K562 (cell line): ENCODE results near the gene IL17REL. TPM values are rescaled to one million over a fixed set of nuclear protein-coding genes. Genes with fewer than 3 reads are reported as not detected.

Source experiments
- ATAC-seq: fragments of 200-7000 bp; cut with Tn5 transposase; 3 replicates; pipeline ENCODE4 v1.9.1; 2020; ENCODE audit warnings: moderate library complexity
- BruUV-seq: library from RNA; stranded (reverse); fragments of 400-500 nt; replicated peaks from 2 replicates; lab custom pipeline; 2021; lab: Mats Ljungman, UMichigan
- CTCF ChIA-PET: fragments of 300-600 bp; formaldehyde crosslinking; extraction: SDS; loops from one replicate; lab custom pipeline; 2021; ENCODE audit warnings: low intra/inter-chr PET ratio; lab: Yijun Ruan, JAX
- POLR2A ChIA-PET: fragments of 300-600, 350-650 bp; sonication (Branson Sonifier 250); formaldehyde crosslinking; extraction: SDS; loops from one replicate; lab custom pipeline; 2021; ENCODE audit warnings: antibody characterized with exemption, inconsistent platforms; lab: Yijun Ruan, JAX
- DNase-seq, 4 experiments: peaks; one replicate each; pipeline versions ENCODE4 v3.0.0 to v3.0.0-alpha.2; 2011 to 2018; ENCODE audit warnings: low spot score in 3 of 4, mixed read lengths in 3 of 4; ENCODE audit errors: extremely low read depth in 1 of 4
- FAIRE-seq: peaks from 2 replicates; lab custom pipeline; 2011; peaks lifted over from hg19 to GRCh38; lab: Jason Lieb, UNC
- H2AFZ ChIP-seq: 2 replicates; pipeline ENCODE4 v1.6.0; 2011; ENCODE audit warnings: low read depth, low read length, control low read depth, inconsistent platforms
- H3K27ac ChIP-seq: fragments of 200-600 bp; 3 replicates; pipeline ENCODE4 v1.8.0; 2011; ENCODE audit warnings: low read depth, mild to moderate bottlenecking, control low read depth, inconsistent platforms, low read length, moderate library complexity, mixed read lengths; ENCODE audit errors: extremely low read depth
- H3K27me3 ChIP-seq, 2 experiments: fragments of 300-600 bp in 1 of 2; 2 replicates in 1 of 2; 3 replicates in 1 of 2; pipeline versions ENCODE4 v1.6.0 to v1.8.0; 2011; ENCODE audit warnings: inconsistent platforms in 2 of 2, low read length in 2 of 2, mild to moderate bottlenecking in 1 of 2, mixed read lengths in 1 of 2, moderate library complexity in 1 of 2; ENCODE audit not compliant: control insufficient read depth in 2 of 2, insufficient read depth in 2 of 2
- H3K36me3 ChIP-seq: fragments of 300-600 bp; 3 replicates; pipeline ENCODE4 v1.8.0; 2011; ENCODE audit warnings: mild to moderate bottlenecking, low read length, inconsistent platforms; ENCODE audit not compliant: control insufficient read depth, insufficient read depth
- H3K4me1 ChIP-seq, 2 experiments: fragments of 200-600 bp in 1 of 2; replicated peaks in 1 of 2; 2 replicates in 1 of 2; 3 replicates in 1 of 2; pipeline versions ENCODE4 v1.5.1 to v1.8.0; 2011; ENCODE audit warnings: inconsistent platforms in 2 of 2, low read length in 2 of 2, mild to moderate bottlenecking in 1 of 2, mixed read lengths in 1 of 2, moderate library complexity in 1 of 2; ENCODE audit not compliant: control insufficient read depth in 2 of 2, insufficient read depth in 2 of 2
- H3K4me2 ChIP-seq: 2 replicates; pipeline ENCODE4 v1.6.1; 2011; ENCODE audit warnings: low read length, control low read depth, inconsistent platforms, mixed read lengths; ENCODE audit not compliant: insufficient read depth
- H3K4me3 ChIP-seq: fragments of 200-600 bp; sonication (generic), shearing (Covaris generic); 2 replicates; pipeline ENCODE4 v1.5.1; 2016; ENCODE audit warnings: control low read depth, inconsistent platforms
- H3K79me2 ChIP-seq: fragments of 200-600 bp; 3 replicates; pipeline ENCODE4 v1.8.0; 2011; ENCODE audit warnings: low read length, inconsistent platforms; ENCODE audit not compliant: control insufficient read depth, insufficient read depth
- H3K9ac ChIP-seq, 2 experiments: 2 replicates each; pipeline versions ENCODE4 v1.6.0 to v1.6.1; 2011; ENCODE audit warnings: low read depth in 2 of 2, low read length in 2 of 2, control low read depth in 1 of 2, inconsistent platforms in 1 of 2, mild to moderate bottlenecking in 1 of 2, mixed read lengths in 1 of 2; ENCODE audit not compliant: insufficient read depth in 1 of 2
- H3K9me1 ChIP-seq: one replicate; pipeline ENCODE4 v1.6.0; 2011; ENCODE audit warnings: inconsistent platforms, mild to moderate bottlenecking, low read length, moderate library complexity; ENCODE audit not compliant: control insufficient read depth, insufficient read depth
- H3K9me3 ChIP-seq: replicated peaks from 2 replicates; pipeline ENCODE4 v1.5.1; 2011; ENCODE audit warnings: low read depth, low read length, inconsistent platforms; ENCODE audit not compliant: control insufficient read depth, insufficient read depth
- H4K20me1 ChIP-seq: replicated peaks from 2 replicates; pipeline ENCODE4 v1.6.1; 2011; ENCODE audit warnings: low read length, inconsistent platforms, mixed read lengths; ENCODE audit not compliant: control insufficient read depth, insufficient read depth
- ASH1L ChIP-seq: fragments of 450-650 bp; IDR thresholded peaks from 2 replicates; pipeline ENCODE4 v1.6.1; 2018; ENCODE audit warnings: borderline replicate concordance, mild to moderate bottlenecking, low read depth; ENCODE audit not compliant: partially characterized antibody
- FOXJ2 ChIP-seq: fragments of 200-800 bp; sonication (Bioruptor generic); IDR thresholded peaks from 2 replicates; pipeline ENCODE4 v1.6.1; 2016; ENCODE audit warnings: missing genetic modification characterization, missing compliant biosample characterization
- HMG20A ChIP-seq: fragments of 450-650 bp; formaldehyde crosslinking; conservative IDR thresholded peaks from 2 replicates; pipeline ENCODE4 v1.4.0; 2020; ENCODE audit warnings: mild to moderate bottlenecking, mixed read lengths
- HOXB6 ChIP-seq: fragments of 250-450 bp; sonication (Bioruptor Pico); IDR thresholded peaks from 2 replicates; pipeline ENCODE4 v1.5.1; 2022; ENCODE audit warnings: mild to moderate bottlenecking, borderline replicate concordance
- KDM4B ChIP-seq, 2 experiments: fragments of 450-650 bp in 1 of 2; sonication (generic) in 1 of 2; IDR thresholded peaks; 2 replicates each; pipeline ENCODE4 v1.6.1; 2016 to 2017; ENCODE audit warnings: borderline replicate concordance in 2 of 2, antibody characterized with exemption in 1 of 2, low read depth in 1 of 2, mild to moderate bottlenecking in 1 of 2
- MCM5 ChIP-seq: fragments of 450-650 bp; IDR thresholded peaks from 2 replicates; pipeline ENCODE4 v1.6.1; 2016; ENCODE audit warnings: low read depth
- NFIC ChIP-seq: fragments of 450-650 bp; IDR thresholded peaks from 2 replicates; pipeline ENCODE4 v1.6.1; 2017; ENCODE audit warnings: mild to moderate bottlenecking, inconsistent platforms
- NRF1 ChIP-seq, 2 experiments: fragments of 450-650 bp; IDR thresholded peaks in 1 of 2; conservative IDR thresholded peaks in 1 of 2; 2 replicates each; pipeline ENCODE4 v1.6.1; 2014; ENCODE audit warnings: mild to moderate bottlenecking in 2 of 2
- POLR2H ChIP-seq: IDR thresholded peaks from 2 replicates; pipeline ENCODE4 v1.6.1; 2016; ENCODE audit warnings: missing genetic modification characterization, low read depth, mild to moderate bottlenecking, control low read depth, missing compliant biosample characterization, moderate library complexity
- PTTG1 ChIP-seq: fragments of 450-650 bp; IDR thresholded peaks from 2 replicates; pipeline ENCODE4 v1.6.1; 2016; ENCODE audit warnings: low read depth, mild to moderate bottlenecking, missing genetic modification characterization, missing compliant biosample characterization
- RNF2 ChIP-seq: sonication (generic); IDR thresholded peaks from 2 replicates; pipeline ENCODE4 v1.6.1; 2016
- SRSF9 ChIP-seq: fragments of 200-400 bp; formaldehyde crosslinking; IDR thresholded peaks from 2 replicates; pipeline ENCODE4 v1.6.1; 2017; ENCODE audit warnings: low read depth, low read length, borderline replicate concordance
- TFE3 ChIP-seq: fragments of 450-650 bp; formaldehyde crosslinking; IDR thresholded peaks from 2 replicates; pipeline ENCODE4 v1.4.0; 2020; ENCODE audit warnings: mild to moderate bottlenecking, mixed read lengths
- WGBS: fragments of 100-300 bp; shearing (Covaris generic); methylation state at CpG from one replicate; pipeline ENCODE4 v1.1.6; 2016; ENCODE audit warnings: low coverage, mixed read lengths; ENCODE audit not compliant: insufficient coverage; ENCODE audit errors: missing lambda C conversion rate; 5-methylcytosine and 5-hydroxymethylcytosine counted together
- in situ Hi-C: fragments of 300-500 bp; cut with MboI; formaldehyde crosslinking; loops from 4 replicates; pipeline ENCODE4 v1.15.0; 2018; ENCODE audit warnings: inconsistent platforms, mixed read lengths
- intact Hi-C: fragments of 100-400 bp; cut with micrococcal nuclease; formaldehyde crosslinking; loops from 2 replicates; pipeline ENCODE4 v1.14.2; 2022
- polyA plus RNA-seq, 8 experiments: library from polyadenylated mRNA; depleted of rRNA in 4 of 8; stranded (reverse) in 5 of 8; unstranded in 3 of 8; fragments of >200 nt; fragmentation: Nextera tagmentation in 2 of 8; fragmentation: Illumina TruSeq in 1 of 8; extraction: Ambion mirVana in 2 of 8; extraction: Trizol in 1 of 8; gene quantifications; 2 replicates each; pipeline versions ENCODE4 v1.2.1 to v1.2.3, GENCODE V29; 2011 to 2014; ENCODE audit warnings: inconsistent platforms in 1 of 8, missing spikeins in 1 of 8
- total RNA-seq, 7 experiments: library from RNA; depleted of rRNA in 6 of 7; stranded (reverse); fragments of >200 nt in 6 of 7; fragmentation: Illumina TruSeq in 2 of 7; extraction: Trizol in 2 of 7; gene quantifications; 2 replicates each; pipeline versions ENCODE4 v1.2.1 to v1.2.3, GENCODE V29; 2011 to 2021; ENCODE audit warnings: low replicate concordance in 1 of 7

The IL17REL gene
- total and polyA plus RNA-seq, 9 of the 15 experiments (the other 6 are each of a cell fraction or from before 2014, with no cell fraction given) = 0.05 to 0.42 (median 0.11) TPM; not detected in 4

GRCh38 chr22:50008151-50009040, 4.2 kb downstream of the IL17REL start:
- Histone ChIP-seq H3K27ac (no peak overlapping the region), H3K27me3 (peaks cover 0 to 11% of the 10 kb centered on the region in 2 experiments; a peak in 2 of 5 replicates), H4K20me1 (peaks cover 4% of the 10 kb centered on the region; the same call in 1 of the 2 replicates), H3K4me2 (no peak overlapping the region), H3K36me3 (no peaks in the 10 kb centered on the region), H3K4me3 (no peak overlapping the region), H3K9me3 (no peaks in the 10 kb centered on the region), H3K9me1 (no peaks in the 10 kb centered on the region), H2AFZ (peak overlapping the region; percentile 28; the same call in 1 of the 2 replicates), H3K9ac (peak overlapping the region in 1 of 2 experiments; percentile 58; a peak in 1 of 4 replicates), H3K4me1 (peaks cover 0 to 41% of the 10 kb centered on the region in 2 experiments; a peak in 3 of 5 replicates), H3K79me2 (no peaks in the 10 kb centered on the region)
- in situ Hi-C loops = no loop called here
- WGBS = 35% methylated on average over 14 of the region's 24 CpGs
- TF ChIP-seq NFIC (0 out of 2 replicates have a peak, but pooled peaks have one; percentile 23), POLR2H (tag) (no peak)
- POLR2A ChIA-PET = no interaction called here
- BruUV-seq = no TSS peak
- FAIRE-seq (no peak), ATAC-seq (no peak; the same call in 2 of the 3 replicates), DNase-seq (no peak)
- intact Hi-C loops = no loop called here
- CTCF ChIA-PET = no interaction called here

GRCh38 chr22:50007057-50007511, 5.5 kb downstream of the IL17REL start:
- DNase-seq (no peak), FAIRE-seq (no peak), ATAC-seq (no peak)
- Histone ChIP-seq H3K27me3 (peaks cover 0 to 10% of the 10 kb centered on the region in 2 experiments; a peak in 2 of 5 replicates), H3K4me3 (no peak overlapping the region), H2AFZ (no peak overlapping the region), H3K27ac (no peak overlapping the region), H3K9ac (no peak overlapping the region), H4K20me1 (0 out of 2 replicates have a peak, but pooled peaks cover 4% of the 10 kb centered on the region), H3K9me1 (no peaks in the 10 kb centered on the region), H3K36me3 (no peaks in the 10 kb centered on the region), H3K9me3 (no peaks in the 10 kb centered on the region), H3K4me2 (no peak overlapping the region), H3K79me2 (no peaks in the 10 kb centered on the region), H3K4me1 (peaks cover 0 to 31% of the 10 kb centered on the region in 2 experiments; a peak in 3 of 5 replicates)
- in situ Hi-C loops (no loop called here), intact Hi-C loops (no loop called here)
- 90% methylated on average over 2 of the region's 3 CpGs for WGBS
- POLR2A ChIA-PET = interaction anchor here (0.6 to 1.2 kb wide), 2 partner anchors 43 to 45 kb away, joined by 3 to 4 read pairs; no protein-coding TSS in a partner anchor
- no TSS peak for BruUV-seq
- CTCF ChIA-PET = no interaction called here
- TF ChIP-seq HOXB6 (CRISPR knock-in tag) (no peak), PTTG1 (tag) (no peak), HMG20A (CRISPR knock-in tag) (no peak), ASH1L (no peak), TFE3 (CRISPR knock-in tag) (no peak), KDM4B (IDR thresholded peaks at IDR 0.05; ENCODE audit: borderline replicate concordance in 2 of 2, low read depth in 1 of 2) (no peak), SRSF9 (no peak), FOXJ2 (tag) (no peak), NRF1 (conservative IDR thresholded peaks at IDR 0.05 in 1 of 2, IDR thresholded peaks at IDR 0.05 in 1 of 2) (no peak), MCM5 (no peak), RNF2 (no peak)
